Endometrial microvascular endothelial cells (primary cell): ENCODE data around the gene GSE1. TPM values are rescaled to one million over a fixed set of nuclear protein-coding genes. Genes with fewer than 3 reads are reported as not detected.

Source experiments
- in situ Hi-C: cut with HindIII; loops from 2 replicates; pipeline ENCODE4 v1.10.0; 2017; ENCODE audit warnings: low sequenced_read_pairs, low pct_unique_long_range_greater_than_20kb; ENCODE audit errors: inconsistent ontology term
- total RNA-seq: library from RNA; depleted of rRNA; stranded (reverse); fragments of >200 nt; gene quantifications from one replicate; pipeline ENCODE4 v1.2.3, GENCODE V29; 2015; ENCODE audit errors: inconsistent ontology term

The GSE1 gene
- total RNA-seq, 1 donor from 2014 or later: 5.8 TPM

- in situ Hi-C loops: no loop called here
Measured at GRCh38 chr16:85678016-85678415, 64.9 kb downstream of the GSE1 start.

- in situ Hi-C loops: no loop called here
Measured at GRCh38 chr16:85678821-85679220, 65.7 kb downstream of the GSE1 start.

DNA sequence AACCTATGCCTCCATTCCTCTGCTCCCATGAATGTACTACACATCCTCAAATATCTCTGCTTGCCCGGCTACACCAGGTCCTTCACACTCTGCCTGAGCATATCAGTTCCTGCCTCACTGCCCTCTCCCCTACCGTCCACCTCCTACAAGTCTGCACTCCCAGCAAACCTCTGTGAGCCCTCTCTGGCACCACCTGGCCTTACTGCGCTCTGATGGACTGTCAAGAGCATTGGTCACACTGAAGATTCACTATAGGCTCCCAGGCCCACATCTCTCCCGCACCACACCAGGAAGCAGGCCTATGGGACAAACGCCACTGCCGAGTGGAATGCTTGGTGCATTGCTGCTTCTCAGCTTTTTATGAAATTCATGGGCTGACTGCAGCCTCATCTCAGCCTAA lies 66.7 kb downstream of the GSE1 start:
- in situ Hi-C loops: no loop called here

DNA sequence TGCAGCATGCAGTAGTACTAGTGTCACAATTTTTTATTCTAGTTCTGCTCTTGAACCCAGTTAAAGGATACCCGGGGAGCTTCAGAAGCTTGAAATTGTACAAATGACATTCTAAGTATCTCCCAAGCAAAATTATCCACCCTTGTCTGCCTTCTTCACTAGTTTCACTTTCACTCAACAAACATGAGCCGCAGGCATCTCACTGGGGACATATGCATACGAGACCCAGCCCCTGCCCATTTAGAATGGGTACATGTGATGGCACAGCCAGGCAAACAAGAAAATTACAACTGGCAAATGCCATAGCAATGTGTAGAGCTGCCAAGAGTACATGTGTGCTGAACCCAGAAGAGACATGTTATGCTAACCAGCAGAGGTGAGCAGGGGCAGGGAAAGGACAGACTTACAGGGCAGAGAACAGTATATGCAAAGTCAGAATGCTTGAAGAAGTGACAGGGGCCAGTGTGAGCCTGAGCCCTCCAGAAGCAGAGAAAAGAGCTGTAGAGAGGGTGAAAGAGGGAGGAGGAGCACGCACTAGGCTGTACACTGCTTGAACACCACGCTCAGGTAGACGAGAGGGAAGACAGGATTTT lies 67.3 kb downstream of the GSE1 start:
- in situ Hi-C loops: no loop called here

- in situ Hi-C loops: no loop called here
Measured at GRCh38 chr16:85681255-85681654, 68.1 kb downstream of the GSE1 start.

GRCh38 chr16:85682516-85682915 lies 69.4 kb downstream of the GSE1 start:
- in situ Hi-C loops: no loop called here

DNA sequence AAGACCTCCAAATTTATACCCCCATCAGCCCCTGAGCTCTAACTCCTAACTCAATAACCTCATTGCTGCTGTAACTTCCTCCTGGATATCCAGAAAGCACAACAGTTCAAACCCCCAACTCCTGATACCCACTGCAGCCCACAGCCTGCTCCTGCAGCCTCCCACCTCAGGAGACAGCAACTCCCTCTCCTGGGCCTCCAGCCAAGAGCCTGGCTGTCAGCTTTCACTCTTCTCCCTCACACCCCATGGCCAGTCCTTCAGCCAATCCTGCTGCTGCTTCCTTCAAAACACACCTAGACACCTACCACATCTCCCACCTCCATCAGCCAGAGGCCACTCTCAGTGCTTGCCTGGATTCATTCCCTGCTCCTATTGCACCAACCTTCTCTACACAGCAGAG lies 70.2 kb downstream of the GSE1 start:
- in situ Hi-C loops: no loop called here

GRCh38 chr16:85685251-85685650 lies 72.1 kb downstream of the GSE1 start:
- in situ Hi-C loops: no loop called here

GRCh38 chr16:85686912-85687591 lies 73.9 kb downstream of the GSE1 start:
- in situ Hi-C loops: no loop called here

- in situ Hi-C loops: no loop called here
Measured at GRCh38 chr16:85687651-85688471, 74.7 kb downstream of the GSE1 start.

- in situ Hi-C loops: no loop called here
Measured at GRCh38 chr16:85688586-85689284, 75.6 kb downstream of the GSE1 start, which contains the start of gene GINS2. GINS2 (minus strand) TSS chr16:85688954; CDS start chr16:85688898, 56 bp downstream.

DNA sequence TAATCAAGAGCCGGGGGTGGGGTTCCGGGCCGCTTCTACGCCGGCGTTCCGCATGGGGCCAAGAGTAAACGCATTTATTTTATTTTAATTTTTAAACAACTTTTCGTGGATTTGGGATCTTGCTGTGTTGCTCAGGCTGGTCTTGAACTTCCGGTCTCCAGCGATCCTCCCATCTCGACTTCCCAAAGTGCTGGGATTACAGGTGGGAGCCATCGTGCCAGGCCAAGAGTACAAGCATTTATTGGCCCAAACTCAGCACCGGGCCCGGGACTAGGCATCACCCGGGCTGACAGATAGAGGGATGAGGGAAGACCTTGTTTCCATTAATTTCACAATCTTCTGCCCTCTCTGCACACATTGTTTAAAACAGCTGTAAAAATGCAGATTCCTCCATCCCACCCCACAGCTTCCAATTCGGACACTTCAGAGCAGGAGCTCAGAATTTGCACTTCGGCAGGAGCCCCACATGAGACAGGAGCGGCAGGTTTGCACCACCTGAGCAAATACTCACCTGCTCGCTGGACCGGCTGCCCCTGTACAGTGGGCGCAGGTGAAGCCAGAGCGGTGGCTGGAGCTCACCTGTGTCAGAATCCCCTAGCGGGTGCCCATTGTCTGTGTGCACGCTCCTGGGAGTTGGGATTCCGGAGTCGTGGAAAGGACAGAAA lies 76.3 kb downstream of the GSE1 start:
- in situ Hi-C loops: no loop called here

GRCh38 chr16:85689950-85690320 lies 76.8 kb downstream of the GSE1 start:
- in situ Hi-C loops: no loop called here

- in situ Hi-C loops: no loop called here
Measured at GRCh38 chr16:85690469-85691064, 77.4 kb downstream of the GSE1 start.

DNA sequence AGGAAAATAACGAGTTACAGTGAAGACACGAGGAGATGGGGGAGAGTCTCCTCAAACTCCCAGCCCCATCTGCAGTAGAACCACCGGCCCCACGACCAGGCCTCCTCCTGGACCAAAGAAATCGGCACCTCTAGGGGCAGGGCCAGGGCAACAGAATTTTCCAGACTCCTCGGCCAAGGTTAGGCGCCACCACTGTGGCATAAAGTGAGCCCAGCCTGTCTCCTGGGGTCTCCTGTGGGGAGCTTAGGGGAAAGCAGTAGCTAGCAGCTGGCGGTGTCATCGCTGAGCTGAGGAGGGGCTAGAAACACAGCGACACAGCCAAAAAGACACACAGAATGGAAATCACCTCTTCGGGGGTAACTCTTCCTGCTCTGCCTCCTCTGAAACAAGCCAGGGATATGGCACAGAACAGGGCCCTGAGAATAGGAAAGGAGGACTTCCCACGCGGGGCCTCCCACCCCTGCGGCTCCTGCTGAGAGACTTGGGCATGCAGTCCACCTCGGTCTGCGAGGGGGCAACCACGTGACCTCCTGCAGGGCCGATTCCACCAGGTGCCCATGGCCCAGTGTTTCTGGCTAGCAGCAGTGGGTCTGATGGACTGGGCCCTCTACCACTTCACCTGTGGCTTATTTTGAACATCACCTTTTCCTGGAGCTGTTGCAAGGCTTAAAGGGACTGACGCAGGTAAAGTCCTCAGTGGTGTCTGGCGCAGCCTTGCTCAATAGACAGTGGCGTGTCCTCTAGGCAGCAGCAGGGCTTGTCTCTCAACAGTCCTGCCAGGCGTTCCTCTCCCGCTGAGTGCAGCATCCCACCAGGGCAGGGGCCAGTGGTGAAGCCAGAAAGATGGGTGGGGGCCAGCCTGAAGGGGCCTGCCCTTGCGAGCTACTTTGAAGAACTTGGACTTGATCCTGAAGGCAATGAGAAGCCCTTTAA lies 82.3 kb downstream of the GSE1 start:
- in situ Hi-C loops: no loop called here

DNA sequence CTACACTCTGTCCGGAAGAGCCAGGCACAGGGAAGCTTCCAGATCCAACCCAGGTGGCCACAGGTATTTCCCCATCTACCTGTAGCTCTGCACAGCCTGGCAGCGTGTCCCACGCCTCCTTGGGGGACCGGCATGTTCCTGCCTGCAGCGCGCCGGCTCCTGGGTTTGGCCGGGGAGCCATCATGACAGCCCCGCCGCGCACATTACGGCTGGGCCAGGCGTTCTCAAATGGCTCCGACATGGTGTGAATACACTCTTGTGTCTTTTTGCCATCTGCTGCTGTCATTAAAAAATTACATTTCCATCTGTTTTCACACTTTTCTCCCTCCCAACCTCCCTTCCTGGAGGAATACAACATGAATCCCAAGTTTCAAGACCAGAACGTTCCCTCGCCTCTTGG lies 83.7 kb downstream of the GSE1 start:
- in situ Hi-C loops: no loop called here

- in situ Hi-C loops: no loop called here
Measured at GRCh38 chr16:85697431-85697830, 84.3 kb downstream of the GSE1 start.
